Activated CD4-positive, alpha-beta memory T cell treated with anti-CD3 and anti-CD28 coated beads for 36 hours (primary cell): ENCODE measurements around the gene ANKHD1. TPM values are rescaled to one million over a fixed set of nuclear protein-coding genes. Genes with fewer than 3 reads are reported as not detected.
"Not testable (repeated sequence)": the region's sequence is repeated elsewhere in the genome, so short reads cannot be mapped to it uniquely, and the experiment has no call there.

Experiments used
- CTCF ChIA-PET: fragments of 350-600 bp; sonication (Branson Sonifier 250); formaldehyde crosslinking; loops from one replicate; lab custom pipeline; 2021; ENCODE audit warnings: antibody characterized with exemption, inconsistent platforms; lab: Charles Lee
- POLR2A ChIA-PET: fragments of 350-600 bp; sonication (Branson Sonifier 250); formaldehyde crosslinking; loops from one replicate; lab custom pipeline; 2021; ENCODE audit warnings: antibody characterized with exemption; lab: Charles Lee
- DNase-seq: peaks from one replicate; pipeline ENCODE4 v3.0.0-alpha.2; 2020
- H3K27ac Mint-ChIP-seq: one replicate; pipeline ENCODE4 v1.8.0; 2021; ENCODE audit warnings: mixed read lengths
- H3K27me3 Mint-ChIP-seq: one replicate; pipeline ENCODE4 v1.8.0; 2021; ENCODE audit warnings: mixed read lengths
- H3K36me3 Mint-ChIP-seq: one replicate; pipeline ENCODE4 v1.8.0; 2021; ENCODE audit warnings: mixed read lengths
- H3K4me1 Mint-ChIP-seq: one replicate; pipeline ENCODE4 v1.8.0; 2021; ENCODE audit warnings: low read depth, mixed read lengths
- H3K4me3 Mint-ChIP-seq: one replicate; pipeline ENCODE4 v1.8.0; 2021; ENCODE audit warnings: mild to moderate bottlenecking, mixed read lengths
- H3K9me3 Mint-ChIP-seq: one replicate; pipeline ENCODE4 v1.8.0; 2021; ENCODE audit warnings: mixed read lengths
- intact Hi-C: fragments of 100-400 bp; cut with micrococcal nuclease; formaldehyde crosslinking; loops from one replicate; pipeline ENCODE4 v1.15.1; 2023
- microRNA-seq: library from miRNA; unstranded; fragments of <30 nt; microRNA quantifications from one replicate; pipeline ENCODE4 v1.2.0, GENCODE V29; 2022; ENCODE audit warnings: borderline number of aligned reads, borderline microRNAs expressed, borderline replicate concordance
- total RNA-seq, 2 experiments: library from RNA; stranded (reverse); gene quantifications; one replicate each; pipeline ENCODE4 v1.2.3, GENCODE V29; 2021

The ANKHD1 gene
- total RNA-seq, 2 experiments from 2014 or later, result 102 to 105 TPM

GRCh38 chr5:140575309-140575708 lies 173.7 kb downstream of the ANKHD1 start:
- Mint-ChIP-seq H3K36me3 (peaks cover under 1% of the 10 kb centered on the region), H3K4me1 (peaks cover under 1% of the 10 kb centered on the region), H3K27me3 (peaks cover 1% of the 10 kb centered on the region), H3K9me3 (no peaks in the 10 kb centered on the region), H3K27ac (no peak overlapping the region), H3K4me3 (no peak overlapping the region)
- POLR2A ChIA-PET, result interaction anchor here (0.6 kb wide), 1 partner anchor 100 kb away, joined by 7 read pairs; no protein-coding TSS in a partner anchor
- intact Hi-C loops, result no loop called here
- CTCF ChIA-PET, result interaction anchor here (1.2 kb wide), 1 partner anchor 54 kb away, joined by 4 read pairs; no protein-coding TSS in a partner anchor
- DNase-seq, result peak; percentile 35

GRCh38 chr5:140576776-140577201 lies 175.2 kb downstream of the ANKHD1 start:
- ChIA-PET CTCF (no interaction called here), POLR2A (no interaction called here)
- no peaks in the 10 kb centered on the region for H3K9me3 Mint-ChIP-seq
- no peak overlapping the region for H3K27ac Mint-ChIP-seq
- intact Hi-C loops, result no loop called here
- DNase-seq, result no peak
- H3K4me1 Mint-ChIP-seq, result no peaks in the 10 kb centered on the region
- H3K36me3 Mint-ChIP-seq, result no peaks in the 10 kb centered on the region
- no peak overlapping the region for H3K4me3 Mint-ChIP-seq
- H3K27me3 Mint-ChIP-seq, result peaks cover 1% of the 10 kb centered on the region

GRCh38 chr5:140579188-140579747 lies 177.6 kb downstream of the ANKHD1 start:
- intact Hi-C loops, H3K4me3 Mint-ChIP-seq, POLR2A ChIA-PET, H3K27me3 Mint-ChIP-seq, H3K27ac Mint-ChIP-seq, DNase-seq, H3K36me3 Mint-ChIP-seq, H3K4me1 Mint-ChIP-seq, H3K9me3 Mint-ChIP-seq: not testable (repeated sequence)
- CTCF ChIA-PET, result interaction anchor here (1.4 kb wide), 1 partner anchor 55 kb away, joined by 5 read pairs; no protein-coding TSS in a partner anchor

DNA sequence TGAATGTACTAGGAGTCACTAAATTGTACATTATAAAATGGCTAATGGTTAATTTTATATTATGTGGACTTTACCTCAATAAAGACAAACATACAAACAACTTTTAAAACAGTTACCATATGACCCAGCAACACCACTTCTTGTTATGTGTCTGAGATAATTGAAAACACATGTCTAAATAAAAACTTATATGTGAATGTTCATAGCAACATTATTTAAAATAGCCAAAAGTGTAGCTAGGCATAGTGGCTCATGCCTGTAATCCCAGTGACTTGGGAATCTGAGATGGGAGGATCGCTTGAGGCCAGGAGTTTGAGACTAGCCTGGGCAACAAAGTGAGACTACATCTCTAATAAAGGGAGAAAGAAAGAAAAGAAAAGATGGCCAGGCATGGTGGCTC lies 185.9 kb downstream of the ANKHD1 start:
- no peaks in the 10 kb centered on the region for H3K36me3 Mint-ChIP-seq
- ChIA-PET CTCF (no interaction called here), POLR2A (no interaction called here)

GRCh38 chr5:140588311-140589070 lies 186.9 kb downstream of the ANKHD1 start:
- Mint-ChIP-seq H3K4me1 (no peaks in the 10 kb centered on the region), H3K9me3 (peaks cover 2% of the 10 kb centered on the region), H3K27me3 (peaks cover 2% of the 10 kb centered on the region), H3K36me3 (no peaks in the 10 kb centered on the region), H3K27ac (no peak overlapping the region), H3K4me3 (no peak overlapping the region)
- POLR2A ChIA-PET, result no interaction called here
- CTCF ChIA-PET, result interaction anchor here (0.7 kb wide), 1 partner anchor 59 kb away, joined by 3 read pairs; the partner anchor contains the start of gene NDUFA2
- DNase-seq, result no peak
- intact Hi-C loops, result no loop called here

More for the DNA sequence above, 185.9 kb downstream of the ANKHD1 start:
- Mint-ChIP-seq H3K27me3 (peaks cover 4% of the 10 kb centered on the region), H3K4me3 (no peak overlapping the region), H3K27ac (no peak overlapping the region), H3K9me3 (peaks cover 6% of the 10 kb centered on the region), H3K4me1 (no peaks in the 10 kb centered on the region)
- intact Hi-C loops, result no loop called here
- DNase-seq, result no peak

Small RNA genes lying within 50 kb of the gene (microRNA-seq; reads per million reads assigned to microRNA genes)
- not detected for gene MIR6831

Other genes starting within 250 kb of the ANKHD1 start
- gene CYSTM1, start 226.6 kb upstream of the ANKHD1 start, total RNA-seq, result 10 to 100 TPM; 25.2 to 26.5 TPM
- 10 to 100 TPM; 50.1 to 54.6 TPM for gene PFDN1, start 98.7 kb upstream of the ANKHD1 start, total RNA-seq
- 10 to 100 TPM; 21.5 to 23.5 TPM for gene HBEGF, start 55.2 kb upstream of the ANKHD1 start, total RNA-seq
- gene SLC4A9, start 41.6 kb upstream of the ANKHD1 start, total RNA-seq, result under 1 TPM in 1 of 2 experiments, not detected in 1; 0.26 TPM
- gene EIF4EBP3, start 145.8 kb downstream of the ANKHD1 start, total RNA-seq, result 10 to 100 TPM; 15.7 to 16.6 TPM
- gene SRA1, start 155.6 kb downstream of the ANKHD1 start, total RNA-seq, result 10 to 100 TPM; 46.0 to 46.7 TPM
- gene APBB3, start 162.8 kb downstream of the ANKHD1 start, total RNA-seq, result 10 to 100 TPM; 16.3 to 16.8 TPM
- gene SLC35A4, start 163.0 kb downstream of the ANKHD1 start, total RNA-seq, result 10 to 100 TPM; 68.7 to 69.7 TPM
- under 1 TPM; 0.39 to 0.62 TPM for gene CD14, start 231.3 kb downstream of the ANKHD1 start, total RNA-seq
- 10 to 100 TPM; 33.7 to 33.8 TPM for gene TMCO6, start 237.6 kb downstream of the ANKHD1 start, total RNA-seq
- gene NDUFA2, start 245.8 kb downstream of the ANKHD1 start, total RNA-seq, result 10 to 100 TPM; 63.8 to 69.4 TPM
- gene IK, start 246.0 kb downstream of the ANKHD1 start, total RNA-seq, result 100 to 1,000 TPM; 103 to 104 TPM